Uterus (tissue), 4 donors: ENCODE data around the gene FBP1. TPM values are rescaled to one million over a fixed set of nuclear protein-coding genes. Genes with fewer than 3 reads are reported as not detected.
"Not testable (repeated sequence)": the region's sequence is repeated elsewhere in the genome, so short reads cannot be mapped to it uniquely, and the experiment has no call there.

Experiments used
- DNase-seq, 2 donors: peaks; one replicate each; pipeline ENCODE4 v3.0.0-alpha.2; 2019 to 2020
- H3K27ac ChIP-seq, 2 donors: fragments of 200-600 bp; sonication (generic); 1 replicate in 1 of 2; 2 replicates in 1 of 2; pipeline ENCODE4 v1.5.1; 2016 to 2018
- H3K27me3 ChIP-seq, 2 donors: fragments of 200-600 bp; sonication (generic); one replicate each; pipeline ENCODE4 v1.5.1; 2018 to 2019; ENCODE audit warnings: control low read depth in 1 of 2
- H3K36me3 ChIP-seq, 2 donors: fragments of 200-600 bp; sonication (generic); one replicate each; pipeline ENCODE4 v1.5.1; 2019; ENCODE audit warnings: control low read depth in 1 of 2
- H3K4me1 ChIP-seq, 2 donors: fragments of 200-600 bp; sonication (generic); one replicate each; pipeline ENCODE4 v1.5.1; 2018 to 2019; ENCODE audit warnings: control low read depth in 1 of 2
- H3K4me3 ChIP-seq, 2 donors: fragments of 200-600 bp; sonication (generic); 1 replicate in 1 of 2; 2 replicates in 1 of 2; pipeline ENCODE4 v1.5.1; 2018 to 2019; ENCODE audit warnings: mild to moderate bottlenecking in 1 of 2
- H3K9me3 ChIP-seq, 2 donors: fragments of 200-600 bp; sonication (generic); one replicate each; pipeline ENCODE4 v1.5.1; 2019; ENCODE audit warnings: control low read depth in 1 of 2
- CTCF ChIP-seq, 4 experiments: fragments of 200-600 bp in 2 of 4; fragments of 450-650 bp in 2 of 4; sonication (generic) in 2 of 4; IDR thresholded peaks; one replicate each; pipeline ENCODE4 v1.5.1; 2016 to 2019; ENCODE audit warnings: antibody characterized with exemption in 4 of 4, mild to moderate bottlenecking in 2 of 4, moderate library complexity in 1 of 4
- POLR2A ChIP-seq, 2 donors: fragments of 450-650 bp; IDR thresholded peaks; one replicate each; pipeline ENCODE4 v1.6.1; 2016; ENCODE audit warnings: antibody characterized with exemption in 2 of 2, mild to moderate bottlenecking in 1 of 2, moderate library complexity in 1 of 2
- intact Hi-C: fragments of 100-400 bp; cut with DNase I; formaldehyde crosslinking; loops from one replicate; pipeline ENCODE4 v1.15.1; 2023; ENCODE audit warnings: low total_unique reads
- total RNA-seq, 4 donors: library from RNA; depleted of rRNA in 3 of 4; stranded (reverse); fragments of >200 nt in 3 of 4; gene quantifications; one replicate each; pipeline versions ENCODE4 v1.1.0 to v1.2.4, GENCODE V29; 2014 to 2023
- donor health status: DM: yes; HTN: yes; CAD: no.

The FBP1 gene
- total RNA-seq, 4 donors from 2014 or later = 0.29 to 2.6 (median 0.90) TPM; not detected in 1

GRCh38 chr9:94576131-94576530 lies 63.2 kb downstream of the FBP1 start:
- DNase-seq = no peak
- intact Hi-C loops = no loop called here

GRCh38 chr9:94568972-94569712 lies 70.2 kb downstream of the FBP1 start:
- Histone ChIP-seq H3K36me3 (no peaks in the 10 kb centered on the region), H3K4me3 (no peak overlapping the region), H3K27ac (no peak overlapping the region), H3K27me3 (no peaks in the 10 kb centered on the region), H3K9me3 (no peaks in the 10 kb centered on the region), H3K4me1 (no peaks in the 10 kb centered on the region)
- no peak for DNase-seq
- intact Hi-C loops = no loop called here
- no peak for TF ChIP-seq CTCF (IDR thresholded peaks at IDR 0.05)
- no peak for TF ChIP-seq POLR2A (IDR thresholded peaks at IDR 0.05)

More at GRCh38 chr9:94576131-94576530, 63.2 kb downstream of the FBP1 start:
- no peaks in the 10 kb centered on the region for H3K4me1 ChIP-seq
- no peak overlapping the region for H3K4me3 ChIP-seq
- no peak for TF ChIP-seq POLR2A (IDR thresholded peaks at IDR 0.05)
- no peak for TF ChIP-seq CTCF (IDR thresholded peaks at IDR 0.05)
- H3K9me3 ChIP-seq = no peaks in the 10 kb centered on the region
- H3K27me3 ChIP-seq = no peaks in the 10 kb centered on the region
- H3K27ac ChIP-seq = no peak overlapping the region
- no peaks in the 10 kb centered on the region for H3K36me3 ChIP-seq

- Histone ChIP-seq H3K9me3 (no peaks in the 10 kb centered on the region), H3K4me1 (no peaks in the 10 kb centered on the region), H3K4me3 (no peak overlapping the region), H3K36me3 (no peaks in the 10 kb centered on the region), H3K27ac (no peak overlapping the region), H3K27me3 (no peaks in the 10 kb centered on the region)
- intact Hi-C loops = no loop called here
- DNase-seq = no peak
- TF ChIP-seq POLR2A (IDR thresholded peaks at IDR 0.05) (no peak), CTCF (IDR thresholded peaks at IDR 0.05) (no peak)
These were observed 70.9 kb downstream of the FBP1 start for GRCh38 chr9:94568250-94568889.

GRCh38 chr9:94567271-94567670 lies 72.0 kb downstream of the FBP1 start:
- H3K27me3 ChIP-seq = no peaks in the 10 kb centered on the region
- no peak for DNase-seq
- no peaks in the 10 kb centered on the region for H3K9me3 ChIP-seq
- TF ChIP-seq POLR2A (IDR thresholded peaks at IDR 0.05) = no peak
- TF ChIP-seq CTCF (IDR thresholded peaks at IDR 0.05) = no peak
- no peaks in the 10 kb centered on the region for H3K4me1 ChIP-seq
- no peak overlapping the region for H3K27ac ChIP-seq
- H3K36me3 ChIP-seq = no peaks in the 10 kb centered on the region
- no peak overlapping the region for H3K4me3 ChIP-seq
- intact Hi-C loops = no loop called here

- Histone ChIP-seq H3K4me3 (no peak overlapping the region), H3K9me3 (no peaks in the 10 kb centered on the region), H3K36me3 (no peaks in the 10 kb centered on the region), H3K4me1 (no peaks in the 10 kb centered on the region), H3K27ac (no peak overlapping the region), H3K27me3 (no peaks in the 10 kb centered on the region)
- no peak for DNase-seq
- intact Hi-C loops = no loop called here
- TF ChIP-seq CTCF (IDR thresholded peaks at IDR 0.05) = no peak
- no peak for TF ChIP-seq POLR2A (IDR thresholded peaks at IDR 0.05)
These were observed 72.8 kb downstream of the FBP1 start for GRCh38 chr9:94566550-94566949.

GRCh38 chr9:94564279-94564678 lies 75.0 kb downstream of the FBP1 start:
- intact Hi-C loops, H3K9me3 ChIP-seq, H3K4me1 ChIP-seq, H3K4me3 ChIP-seq, H3K36me3 ChIP-seq, H3K27me3 ChIP-seq, DNase-seq, H3K27ac ChIP-seq: not testable (repeated sequence)
